GM21447 (cell line): ENCODE data around the gene HACD2.

ENCODE experiments used
- ATAC-seq: cut with Tn5 transposase; IDR thresholded peaks from one replicate; pipeline ENCODE4 v1.9.1; 2021; ENCODE audit not compliant: unreplicated experiment

The HACD2 gene

DNA sequence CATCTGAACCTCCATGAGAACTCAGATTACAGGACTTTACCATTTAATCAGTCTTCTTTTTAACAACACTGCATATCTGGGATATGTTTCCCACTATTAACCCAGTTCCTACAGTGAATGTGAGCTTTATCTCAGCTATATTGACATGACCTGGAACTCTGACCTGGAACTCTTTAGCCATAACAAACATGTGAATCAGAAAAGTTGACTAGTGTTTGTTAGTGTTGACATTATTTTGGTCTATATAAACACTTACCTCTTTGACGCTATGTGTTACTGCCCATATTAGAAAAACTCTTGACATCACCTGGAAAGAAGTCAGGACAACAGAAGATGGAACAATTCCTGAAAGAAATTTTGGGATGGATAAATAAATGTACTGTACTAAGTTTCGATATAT is 56.7 kb downstream of the HACD2 start:
- no peak for ATAC-seq

DNA sequence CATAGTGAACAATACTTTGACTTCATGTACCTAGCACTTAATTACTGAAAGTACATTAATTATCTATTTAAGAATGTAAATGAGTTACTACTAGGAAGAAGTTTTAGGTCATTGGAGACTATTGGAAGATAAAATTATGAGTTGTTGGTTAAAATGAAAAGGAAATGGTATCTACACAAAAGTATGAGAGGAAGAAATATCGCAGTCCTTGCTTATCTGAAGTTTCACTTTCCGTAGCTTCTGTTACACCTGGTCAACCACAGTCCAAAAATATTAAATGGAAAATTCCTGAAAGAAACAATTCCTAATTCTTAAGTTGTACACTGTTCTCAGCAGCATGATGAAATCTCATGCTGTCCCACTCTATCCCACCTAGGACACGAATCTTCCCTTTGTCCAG is 57.8 kb downstream of the HACD2 start:
- ATAC-seq: no peak

DNA sequence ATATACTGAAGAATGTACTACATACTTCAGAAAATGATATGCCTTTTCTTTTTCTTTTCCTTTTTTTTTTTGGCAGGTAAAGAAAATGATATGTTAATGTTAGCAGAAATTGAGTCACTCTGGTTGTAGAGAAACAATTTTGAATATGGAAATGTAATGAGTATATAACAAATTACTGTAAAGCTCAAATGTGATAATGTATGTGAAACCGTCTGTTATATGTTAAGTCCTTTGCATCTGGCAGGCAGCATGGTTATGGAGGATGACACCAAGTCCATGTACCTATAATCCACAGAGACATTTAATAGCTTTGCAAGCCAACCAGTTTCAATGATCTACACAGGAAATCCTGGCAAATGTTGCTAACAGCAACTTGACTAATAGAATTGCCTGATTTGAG is 58.4 kb downstream of the HACD2 start:
- ATAC-seq: no peak

DNA sequence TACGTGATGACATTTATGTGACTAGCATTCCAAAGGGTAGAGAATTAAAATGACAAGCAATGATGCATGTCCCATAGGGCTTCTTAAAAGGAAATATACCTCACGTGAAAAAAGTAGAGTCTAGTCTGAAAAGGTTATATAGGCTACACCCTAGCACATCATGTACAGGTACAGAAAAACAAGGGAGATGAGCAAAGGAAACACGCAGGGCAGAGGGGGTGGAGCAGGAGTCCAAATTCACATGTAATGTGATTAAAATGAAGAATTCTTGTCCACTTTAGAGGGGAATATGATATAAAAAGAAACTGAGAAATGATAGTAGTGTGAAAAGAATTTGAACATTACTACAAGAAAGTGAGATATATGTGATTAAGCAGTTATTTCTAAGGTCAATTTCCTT is 59.4 kb downstream of the HACD2 start:
- no peak for ATAC-seq

DNA sequence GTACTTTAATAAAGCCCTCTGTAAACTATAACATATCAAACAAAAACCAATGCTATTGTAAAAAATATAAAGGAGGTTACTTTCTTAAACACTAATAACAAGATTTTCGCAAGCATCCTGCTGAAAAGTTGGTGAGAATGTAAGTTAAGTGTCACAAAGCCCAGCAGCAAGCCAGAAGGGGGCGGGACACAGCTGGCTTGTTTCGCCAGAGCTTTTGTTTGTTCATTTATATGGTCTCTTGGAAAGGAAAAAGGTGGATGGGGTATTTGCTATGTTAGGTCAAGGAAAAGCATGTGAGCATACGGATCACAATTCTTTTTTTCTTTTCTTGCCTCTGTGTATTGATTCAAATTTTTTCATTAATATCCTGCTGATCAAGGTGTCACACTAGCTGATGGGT is 59.9 kb downstream of the HACD2 start:
- no peak for ATAC-seq

DNA sequence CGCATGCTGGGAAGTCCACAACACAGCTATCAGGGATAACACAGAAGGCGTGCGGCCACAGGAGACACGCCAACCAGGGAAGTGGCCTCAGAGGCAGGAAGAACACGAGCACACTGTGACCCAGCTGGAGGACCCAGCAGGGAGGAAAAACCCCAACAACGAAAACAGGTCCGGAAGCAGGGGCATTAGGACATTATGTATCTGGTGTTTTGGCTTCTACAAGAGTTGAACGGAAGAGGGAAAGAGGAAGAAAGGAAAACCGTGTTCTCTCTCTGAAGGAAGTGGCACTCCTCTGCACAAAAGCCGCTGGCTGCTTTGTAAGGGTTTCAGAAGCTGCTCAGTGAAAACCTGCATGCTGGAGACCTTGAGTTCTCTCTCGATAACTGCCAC is 61.8 kb downstream of the HACD2 start:
- ATAC-seq: no peak

DNA sequence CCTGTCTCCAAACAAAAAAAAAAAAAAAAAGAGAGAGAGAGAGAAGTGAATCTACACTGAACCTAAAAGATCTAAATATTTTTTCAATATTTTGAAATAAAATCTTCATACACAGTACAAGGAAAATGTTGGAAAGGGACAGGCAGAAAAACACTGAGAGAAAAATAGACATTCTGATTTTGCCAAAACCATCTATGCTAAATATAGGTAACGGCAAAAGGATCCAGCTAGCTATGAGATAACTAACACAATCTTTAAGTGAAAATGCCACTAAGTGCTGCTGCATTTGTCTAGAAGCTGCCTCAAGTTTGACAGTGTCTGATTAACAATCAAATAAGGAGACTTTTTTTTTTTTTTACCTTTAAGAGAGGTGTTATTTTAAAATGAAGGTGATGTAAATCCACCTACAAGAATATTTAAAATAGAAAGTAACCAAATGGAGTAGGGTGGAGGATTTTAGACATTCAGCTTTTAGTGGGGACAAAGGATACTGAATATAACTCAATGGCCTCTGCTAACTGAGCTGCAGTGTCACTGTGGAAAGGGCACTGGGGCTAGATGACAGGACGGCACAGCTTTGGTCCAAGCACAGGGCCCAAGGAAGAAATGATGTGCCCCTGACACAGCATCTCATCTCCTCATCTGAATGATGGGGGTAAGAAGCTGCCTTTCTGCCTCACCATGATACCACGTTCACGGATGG is 62.4 kb downstream of the HACD2 start:
- no peak for ATAC-seq

DNA sequence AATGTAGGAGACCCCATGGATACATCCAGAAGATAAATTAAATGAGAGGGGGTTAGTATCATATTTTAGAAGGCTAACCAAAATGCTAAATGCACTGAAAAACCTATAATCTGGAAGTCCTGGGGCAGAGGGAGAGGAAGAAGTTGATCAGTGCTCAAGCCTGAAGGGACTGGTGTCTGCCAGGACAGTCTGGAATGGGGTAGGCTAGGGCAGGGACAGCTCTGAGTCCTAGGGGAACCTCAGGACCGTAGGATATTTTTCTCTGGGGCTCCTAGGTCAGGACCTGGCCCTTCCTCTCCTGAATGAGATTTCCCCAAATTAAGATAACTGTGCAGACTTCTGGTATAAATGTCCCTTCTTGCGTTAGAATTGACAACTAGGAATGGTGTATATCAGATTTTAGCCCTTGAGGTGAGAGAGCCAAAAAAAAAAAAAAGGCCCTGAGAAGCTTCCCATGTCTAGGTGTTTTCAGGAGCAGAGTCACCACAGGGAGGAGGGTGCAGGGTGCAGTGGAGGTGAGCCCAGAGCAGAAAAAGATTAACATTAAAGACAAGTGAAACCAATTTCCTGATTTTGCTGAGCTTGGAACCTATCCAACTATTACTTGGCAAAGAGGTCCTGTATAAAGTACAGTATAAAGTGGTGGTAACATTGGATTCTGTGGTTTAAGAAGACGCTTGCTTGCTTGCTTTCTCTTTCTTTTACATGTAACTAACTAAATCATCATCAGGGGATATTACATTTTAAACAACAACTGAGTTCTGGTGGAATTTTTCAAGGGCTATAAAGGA is 63.5 kb downstream of the HACD2 start:
- ATAC-seq: no peak

DNA sequence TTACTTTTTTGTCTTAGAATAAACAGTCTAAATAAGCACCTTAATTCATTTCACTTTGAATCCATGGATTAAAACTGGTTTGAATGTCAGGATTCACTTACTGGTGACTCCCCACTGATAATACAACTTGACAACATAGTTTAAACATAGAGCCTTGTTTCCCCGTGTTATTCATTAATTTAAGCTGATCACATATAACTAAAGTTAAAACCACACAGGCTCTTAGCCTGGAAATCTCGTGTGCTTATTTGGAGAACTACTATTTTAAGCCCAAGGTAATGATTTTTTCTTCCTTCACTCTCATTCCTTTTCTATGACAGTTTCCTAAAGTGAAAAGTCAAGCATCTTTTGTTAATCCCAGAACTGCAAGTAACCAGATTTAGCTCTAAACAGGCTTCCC is 64.2 kb downstream of the HACD2 start:
- ATAC-seq: no peak

DNA sequence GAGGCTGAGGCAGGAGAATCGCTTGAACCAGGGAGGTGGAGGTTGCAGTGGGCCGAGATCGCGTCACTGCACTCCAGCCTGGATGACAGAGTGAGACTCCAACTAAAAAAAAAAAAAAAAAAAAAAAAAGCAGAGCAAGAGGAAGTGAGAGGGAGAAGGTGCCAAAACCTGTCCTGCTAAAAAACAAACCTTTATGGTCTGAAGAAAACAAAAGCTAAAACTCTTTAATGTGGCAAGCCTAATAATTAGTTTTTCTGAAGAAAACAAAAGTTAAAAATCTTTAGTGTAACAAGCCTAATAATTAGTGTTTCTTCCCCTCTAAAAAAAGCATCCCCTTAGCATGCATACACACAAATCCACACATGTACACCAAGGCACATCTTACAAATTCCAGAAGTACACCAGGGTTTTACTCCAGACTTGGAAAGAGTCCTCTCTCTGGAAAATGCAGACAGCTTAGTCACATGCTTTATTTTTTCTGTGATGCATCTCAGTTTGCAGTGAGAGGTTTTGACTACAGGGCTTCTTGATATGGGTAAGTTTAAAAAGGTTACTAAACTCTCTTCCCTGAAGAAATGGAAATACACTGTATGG is 65.9 kb downstream of the HACD2 start:
- no peak for ATAC-seq

DNA sequence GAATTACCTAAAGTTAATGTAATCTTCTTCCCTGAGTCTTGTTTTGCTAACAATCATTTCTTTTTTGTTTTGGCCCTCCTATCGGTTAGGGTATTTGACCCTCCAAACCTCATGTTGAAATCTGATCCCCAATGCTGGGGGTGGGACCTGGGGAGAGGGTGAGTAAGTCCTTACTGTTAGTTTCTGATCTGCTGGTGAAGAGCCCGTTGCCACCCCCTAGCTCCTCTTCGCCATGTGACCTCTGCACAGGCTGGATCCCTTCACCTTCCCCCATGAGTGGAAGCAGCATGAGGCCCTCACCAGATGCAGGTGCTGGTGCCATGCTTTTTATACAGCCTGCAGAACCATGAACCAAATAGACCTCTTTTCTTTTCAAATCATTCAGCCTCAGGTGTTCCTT is 73.1 kb downstream of the HACD2 start:
- no peak for ATAC-seq

DNA sequence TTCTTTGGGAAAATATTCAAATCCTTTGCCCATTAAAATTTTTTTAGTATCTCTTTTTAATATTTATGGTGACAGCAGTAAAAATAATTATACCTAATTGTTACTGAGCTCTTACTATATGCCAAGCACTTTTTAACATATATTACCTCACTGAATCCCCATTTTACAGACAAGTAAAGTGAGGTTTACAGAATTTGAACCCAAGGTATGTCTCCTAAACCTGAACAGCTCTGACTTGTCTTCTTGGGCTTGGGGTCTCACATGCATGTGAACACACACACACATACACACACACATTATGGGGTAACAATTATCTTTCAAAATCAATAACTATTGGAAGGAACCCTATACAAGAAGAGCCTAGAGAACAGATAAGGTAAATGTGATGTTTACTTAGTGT is 73.8 kb downstream of the HACD2 start:
- no peak for ATAC-seq

DNA sequence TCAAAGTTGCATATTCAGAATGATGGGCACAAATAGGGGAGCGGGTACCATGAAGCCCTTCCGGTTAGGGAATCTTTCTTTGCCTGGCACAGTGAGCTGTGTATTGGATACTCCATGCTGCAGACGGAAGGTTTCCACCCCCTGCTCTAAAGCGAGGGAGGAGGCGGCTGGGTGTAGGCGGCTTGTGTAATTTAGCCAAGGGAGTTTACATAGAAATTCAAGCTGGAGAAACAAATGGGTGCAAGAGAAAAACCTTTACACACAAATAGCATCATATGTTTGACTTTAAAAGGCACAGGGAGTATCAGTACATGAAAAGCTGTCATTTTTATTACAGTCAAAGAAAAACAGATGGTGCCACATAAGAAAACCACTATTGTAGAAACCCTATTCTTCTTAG is 76.7 kb downstream of the HACD2 start:
- no peak for ATAC-seq

DNA sequence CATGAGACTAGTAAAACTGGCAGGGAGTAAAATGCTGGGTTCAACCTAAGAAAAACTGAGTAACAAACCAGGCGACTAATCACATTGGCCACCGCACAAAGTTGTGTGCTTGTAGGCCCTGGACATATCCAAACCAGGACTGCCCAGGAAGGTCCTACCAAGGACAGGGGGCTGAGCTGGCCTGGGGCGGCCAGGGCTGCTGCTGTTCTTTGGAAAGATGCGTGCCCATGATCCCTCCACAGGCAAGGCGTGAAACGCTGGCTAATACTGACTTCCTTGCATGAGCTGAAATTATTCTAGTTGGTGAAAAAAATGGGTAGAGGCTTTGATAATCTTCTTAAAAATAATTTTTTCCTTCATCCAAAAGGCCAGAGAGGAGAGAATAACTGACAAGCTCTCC is 79.0 kb downstream of the HACD2 start:
- ATAC-seq: no peak

DNA sequence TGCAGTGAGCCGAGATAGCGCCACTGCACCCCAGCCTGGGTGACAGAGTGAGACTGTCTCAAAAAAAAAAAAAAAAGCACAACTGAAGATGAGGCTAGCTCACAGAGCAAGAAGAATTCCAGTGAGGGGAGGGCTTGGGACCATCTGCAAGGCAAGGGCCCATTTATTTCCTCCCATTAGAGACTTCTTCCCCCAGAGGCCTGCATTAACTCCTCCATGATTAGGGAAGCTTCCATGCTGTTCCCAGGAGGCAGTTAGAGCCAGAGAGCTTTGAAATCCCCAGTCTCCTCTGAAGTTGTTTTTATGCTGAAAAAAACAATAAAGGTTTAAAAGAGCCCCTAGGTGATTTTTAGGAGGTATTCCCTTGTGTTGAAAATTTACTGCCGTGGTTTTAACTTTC is 81.7 kb downstream of the HACD2 start:
- no peak for ATAC-seq

DNA sequence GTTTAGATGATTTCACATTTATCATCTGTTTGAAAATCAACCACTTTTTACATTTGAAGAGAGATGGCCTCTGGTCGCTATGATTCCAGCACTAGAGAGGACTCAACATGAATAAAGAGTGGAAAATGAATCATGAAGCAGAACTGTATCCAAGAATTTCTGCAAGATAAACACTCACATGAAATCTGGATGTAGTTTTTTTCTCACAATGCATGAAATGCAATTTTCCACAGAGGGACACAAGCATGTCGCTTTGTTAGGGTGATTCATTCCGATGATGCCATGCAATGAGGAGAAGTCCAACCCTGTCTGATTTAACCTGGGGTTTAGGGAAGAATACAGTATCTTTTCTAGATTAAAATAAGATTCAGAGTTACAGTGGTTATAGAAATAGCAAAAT is 85.5 kb downstream of the HACD2 start:
- no peak for ATAC-seq

DNA sequence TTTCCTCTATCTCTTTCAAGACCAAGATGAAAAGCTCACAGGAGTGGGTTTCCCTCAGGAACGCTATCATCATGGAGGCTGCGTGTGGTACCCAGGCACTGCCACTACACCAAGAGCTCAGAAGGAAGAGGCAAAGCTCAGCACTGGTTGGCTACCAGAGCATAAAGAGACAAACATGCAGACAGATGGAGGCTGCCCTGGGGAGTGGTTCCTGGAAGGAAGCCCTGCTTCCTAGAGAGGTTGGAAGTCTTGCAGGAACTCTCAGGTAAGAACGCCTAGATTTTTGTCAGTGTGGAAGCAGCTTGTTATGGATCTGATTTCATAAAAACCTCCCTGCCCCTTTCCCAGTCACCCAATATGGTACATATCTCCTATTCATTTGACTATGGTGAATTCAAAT is 86.1 kb downstream of the HACD2 start:
- no peak for ATAC-seq

DNA sequence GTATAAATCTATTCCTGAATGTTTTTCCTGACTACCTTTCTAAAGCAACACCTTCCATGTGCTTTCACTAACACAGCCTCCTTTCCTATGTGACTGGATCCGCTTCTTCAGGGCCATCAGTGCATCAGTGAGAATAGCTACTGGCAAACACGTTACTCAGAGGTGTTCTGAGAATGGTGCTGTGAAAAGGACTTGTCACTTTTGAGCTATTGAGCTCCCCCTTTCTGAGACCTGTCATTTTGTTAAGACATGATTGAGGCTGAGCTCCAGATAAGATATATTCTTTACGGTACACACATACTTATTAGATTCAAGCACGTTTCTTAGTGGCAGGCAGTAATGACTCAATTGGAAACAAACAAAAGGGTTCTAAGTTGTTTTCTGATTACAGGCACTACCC is 90.9 kb downstream of the HACD2 start:
- no peak for ATAC-seq

DNA sequence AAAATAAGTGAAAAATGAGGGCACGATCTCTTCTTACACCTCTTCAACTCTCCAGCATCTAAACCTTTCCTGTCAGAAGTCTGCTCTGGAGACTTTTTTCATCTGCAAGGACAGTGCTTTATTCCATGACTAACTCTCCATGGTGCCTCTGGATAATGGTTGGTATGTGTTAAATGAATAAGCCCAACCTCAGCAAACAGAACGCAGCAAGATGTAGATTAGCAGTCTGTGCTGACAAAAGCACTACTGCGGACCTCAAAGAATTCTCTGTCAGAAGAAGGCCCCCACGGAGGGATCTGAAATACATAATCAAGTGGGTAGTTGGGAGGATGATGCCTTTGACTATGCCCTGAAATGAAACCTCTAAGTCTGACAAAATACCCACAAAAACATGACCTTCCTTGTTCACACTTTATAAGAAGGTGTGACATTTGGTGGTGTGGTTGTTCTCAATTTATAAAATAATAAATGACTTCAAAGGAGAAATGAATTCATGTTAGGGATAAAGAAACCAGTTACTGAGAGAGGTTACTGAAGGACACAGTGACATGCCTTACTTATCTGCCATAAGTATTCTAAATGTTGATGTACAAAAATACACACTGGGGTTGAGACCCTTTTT is 92.8 kb downstream of the HACD2 start:
- ATAC-seq: no peak

DNA sequence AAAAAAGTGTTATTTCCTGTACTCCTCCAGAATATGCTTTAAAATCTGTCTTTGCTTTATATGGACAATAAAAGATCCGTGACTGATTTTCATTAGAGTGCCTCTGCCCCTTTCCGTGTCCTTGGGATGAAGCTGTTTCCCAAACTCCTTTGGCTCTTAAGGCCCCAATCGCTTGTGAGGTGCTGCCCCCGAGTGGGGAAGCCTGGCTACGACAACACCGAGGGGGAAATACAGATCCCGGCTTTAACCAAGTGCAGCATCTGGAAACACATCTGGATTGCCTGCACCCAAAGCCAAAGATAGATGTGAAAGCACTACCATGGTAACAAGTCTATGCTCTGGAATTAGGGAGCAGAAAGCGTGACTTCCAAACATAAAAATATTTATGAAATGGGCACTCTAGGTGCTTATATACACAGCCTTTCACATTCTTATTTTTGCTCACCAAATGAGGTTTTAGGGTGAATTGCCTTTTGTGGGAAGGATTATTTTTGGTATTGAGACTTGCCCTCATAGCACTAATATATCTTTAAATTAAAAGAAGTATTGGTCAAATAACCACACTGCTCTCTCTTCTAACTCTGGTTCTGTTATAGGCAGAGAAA is 95.4 kb downstream of the HACD2 start:
- ATAC-seq: no peak

DNA sequence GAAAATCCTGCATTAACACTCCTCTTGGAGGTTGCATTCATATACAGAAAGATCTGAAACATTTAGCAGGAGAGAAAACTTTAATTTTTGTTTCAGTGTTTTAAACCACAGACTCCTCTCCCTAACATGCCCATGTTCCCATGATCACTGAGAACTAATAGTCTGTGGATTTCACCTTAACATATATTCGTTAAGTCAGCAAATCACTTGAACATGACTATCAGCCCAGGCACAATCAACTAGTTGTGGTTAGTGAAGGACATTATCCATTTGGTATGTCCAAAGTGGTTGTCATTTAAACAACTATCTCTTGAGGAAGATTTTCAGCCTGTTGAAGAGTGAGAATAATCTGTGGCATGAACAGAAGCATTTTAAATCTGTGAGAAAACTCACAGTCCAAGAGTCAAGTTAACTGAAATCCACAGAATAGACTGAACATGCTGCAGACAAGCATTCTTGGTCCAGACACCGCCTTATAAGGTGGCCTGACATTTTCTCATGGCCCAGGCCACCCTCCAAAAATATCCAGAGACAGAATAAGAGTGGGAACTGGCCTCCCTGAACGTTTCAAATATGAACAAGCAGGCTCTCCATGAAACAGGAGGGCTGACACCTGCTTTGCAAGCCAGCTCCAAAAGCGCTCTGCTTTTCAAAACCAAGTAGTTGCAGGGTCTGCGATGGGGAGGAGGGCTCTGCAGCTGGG is 96.1 kb downstream of the HACD2 start:
- no peak for ATAC-seq
